Activated T-helper 2 cell treated with anti-CD3 and anti-CD28 coated beads, Interferon-gamma antibody, Interleukin-2, Interleukin-4, amounts not matched to agents 10 μg/mL and 5 μg/mL and 100 μg/mL, durations not matched to agents 14 hours and 24 hours and 36 hours (primary cell): ENCODE results near the gene PRR23E. TPM values are rescaled to one million over a fixed set of nuclear protein-coding genes. Genes with fewer than 3 reads are reported as not detected.

ENCODE experiments used
- DNase-seq: peaks from one replicate; pipeline ENCODE4 v3.0.0; 2021; ENCODE audit warnings: low spot score
- H3K27ac Mint-ChIP-seq: one replicate; pipeline ENCODE4 v1.8.0; 2021; ENCODE audit warnings: mixed read lengths
- H3K27me3 Mint-ChIP-seq: one replicate; pipeline ENCODE4 v1.8.0; 2021; ENCODE audit warnings: low read depth, mixed read lengths
- H3K36me3 Mint-ChIP-seq: one replicate; pipeline ENCODE4 v1.8.0; 2021; ENCODE audit warnings: low read depth, mixed read lengths
- H3K4me1 Mint-ChIP-seq: one replicate; pipeline ENCODE4 v1.8.0; 2021; ENCODE audit warnings: low read depth, mixed read lengths
- H3K4me3 Mint-ChIP-seq: one replicate; pipeline ENCODE4 v1.8.0; 2021; ENCODE audit warnings: low read depth, mild to moderate bottlenecking, moderate library complexity, mixed read lengths
- H3K9me3 Mint-ChIP-seq: one replicate; pipeline ENCODE4 v1.8.0; 2021; ENCODE audit warnings: mixed read lengths
- intact Hi-C: fragments of 100-400 bp; cut with micrococcal nuclease; formaldehyde crosslinking; loops from one replicate; pipeline ENCODE4 v1.15.1; 2023
- total RNA-seq: library from RNA; stranded (reverse); gene quantifications from 2 replicates; pipeline ENCODE4 v1.2.3, GENCODE V29; 2022

Gene PRR23E
- total RNA-seq, 1 donor from 2014 or later: not detected

DNA sequence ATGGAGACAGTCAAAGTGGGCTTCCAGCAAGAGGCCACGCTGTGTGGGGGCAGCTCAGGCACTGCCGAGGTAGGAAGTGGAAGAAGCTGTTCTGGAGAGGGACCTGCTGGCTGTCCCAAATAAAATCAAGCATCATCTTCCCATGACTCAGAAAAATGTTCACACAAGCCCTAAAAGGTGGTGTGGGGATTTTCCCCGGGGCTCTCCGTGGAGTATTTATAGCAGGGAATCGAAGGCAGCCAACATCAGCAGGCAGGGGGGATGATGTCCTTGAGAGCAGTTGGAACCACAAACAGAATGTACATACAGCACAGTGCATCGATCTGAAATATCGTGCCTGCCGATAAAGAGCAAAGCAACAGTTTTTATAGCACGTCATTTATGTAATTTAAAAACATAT lies 27.6 kb downstream of the PRR23E start:
- Mint-ChIP-seq H3K9me3 (peaks cover 11% of the 10 kb centered on the region), H3K4me1 (no peaks in the 10 kb centered on the region), H3K27me3 (no peaks in the 10 kb centered on the region), H3K36me3 (no peaks in the 10 kb centered on the region), H3K4me3 (no peak overlapping the region), H3K27ac (no peak overlapping the region)
- intact Hi-C loops: no loop called here
- no peak for DNase-seq

DNA sequence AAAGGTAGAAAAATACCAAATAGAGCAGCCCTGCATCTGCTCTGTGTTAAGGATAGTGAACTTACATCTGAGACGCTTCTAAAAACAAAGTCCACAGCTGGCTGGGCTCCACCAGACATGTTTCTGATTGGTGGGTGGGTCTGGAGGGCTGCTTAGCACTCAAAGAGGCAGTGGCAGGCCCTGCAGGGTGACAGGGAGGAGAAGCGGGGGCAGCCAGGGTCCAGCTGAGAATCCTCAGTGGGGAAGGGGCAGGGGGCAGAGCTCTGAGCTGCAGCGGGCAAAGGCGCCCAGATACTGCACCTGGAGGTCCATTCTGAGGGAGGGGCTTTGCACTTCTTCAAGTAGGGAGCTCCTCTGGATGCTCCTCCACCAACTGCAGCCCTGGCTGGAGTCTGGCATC lies 28.1 kb downstream of the PRR23E start:
- Mint-ChIP-seq H3K4me3 (no peak overlapping the region), H3K4me1 (peaks cover 3% of the 10 kb centered on the region), H3K27me3 (peaks cover 5% of the 10 kb centered on the region), H3K27ac (no peak overlapping the region), H3K9me3 (peaks cover 12% of the 10 kb centered on the region), H3K36me3 (no peaks in the 10 kb centered on the region)
- intact Hi-C loops: no loop called here
- no peak for DNase-seq

DNA sequence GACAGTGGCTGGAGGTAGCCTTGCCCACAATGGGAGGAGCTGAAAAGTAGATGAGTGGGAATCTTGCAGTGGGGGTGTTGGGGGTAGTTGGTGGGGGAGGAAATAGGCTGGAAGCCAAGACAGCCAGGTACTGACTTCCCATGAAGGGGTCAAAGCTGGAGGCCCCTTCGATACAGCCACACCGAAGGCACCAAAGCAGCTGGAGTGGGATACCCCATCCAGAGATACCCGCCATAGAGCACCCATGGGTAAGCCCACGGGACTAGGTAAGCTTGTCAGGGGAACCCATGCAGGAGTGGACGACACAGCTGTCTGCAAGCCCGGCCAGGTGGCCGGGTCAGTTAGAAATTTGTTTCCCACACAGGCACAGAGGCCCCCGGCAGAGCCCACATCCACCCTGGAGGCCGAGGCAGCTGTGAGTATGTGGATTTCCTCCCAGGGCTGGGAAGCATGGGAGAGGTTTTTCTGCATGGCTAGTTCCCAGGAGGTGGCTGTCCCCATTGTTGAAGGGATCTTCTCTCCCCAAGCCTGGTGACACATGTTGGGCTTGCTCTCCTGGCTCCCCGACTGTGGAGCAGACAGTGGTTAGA lies 28.6 kb downstream of the PRR23E start:
- Mint-ChIP-seq H3K4me3 (no peak overlapping the region), H3K9me3 (peaks cover 15% of the 10 kb centered on the region), H3K27ac (no peak overlapping the region), H3K4me1 (peaks cover 7% of the 10 kb centered on the region), H3K27me3 (peaks cover 8% of the 10 kb centered on the region), H3K36me3 (no peaks in the 10 kb centered on the region)
- no peak for DNase-seq
- intact Hi-C loops: no loop called here

DNA sequence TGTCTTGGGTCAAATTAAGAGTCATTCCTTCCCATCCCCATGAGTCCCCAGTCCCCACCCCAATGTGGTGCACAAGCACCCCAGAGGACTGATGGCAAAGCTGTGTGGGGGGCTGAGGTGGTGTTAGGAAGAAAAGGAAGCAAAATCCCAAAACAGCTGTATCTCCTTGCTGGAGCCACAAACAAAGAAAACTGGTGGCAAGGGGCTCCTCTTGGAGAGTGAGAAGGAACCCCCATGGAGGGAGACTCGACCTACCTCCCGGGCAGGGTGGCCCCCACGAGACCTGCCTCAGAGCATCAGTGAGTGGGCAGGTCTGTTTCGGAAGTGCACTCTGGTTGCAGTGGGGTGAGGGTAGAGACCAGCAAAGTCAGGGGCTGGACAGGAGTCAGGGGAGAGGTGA lies 29.2 kb downstream of the PRR23E start:
- H3K36me3 Mint-ChIP-seq: no peaks in the 10 kb centered on the region
- H3K9me3 Mint-ChIP-seq: peaks cover 15% of the 10 kb centered on the region
- no peak for DNase-seq
- peaks cover 8% of the 10 kb centered on the region for H3K27me3 Mint-ChIP-seq
- no peak overlapping the region for H3K27ac Mint-ChIP-seq
- no peak overlapping the region for H3K4me3 Mint-ChIP-seq
- H3K4me1 Mint-ChIP-seq: peaks cover 7% of the 10 kb centered on the region
- intact Hi-C loops: no loop called here

DNA sequence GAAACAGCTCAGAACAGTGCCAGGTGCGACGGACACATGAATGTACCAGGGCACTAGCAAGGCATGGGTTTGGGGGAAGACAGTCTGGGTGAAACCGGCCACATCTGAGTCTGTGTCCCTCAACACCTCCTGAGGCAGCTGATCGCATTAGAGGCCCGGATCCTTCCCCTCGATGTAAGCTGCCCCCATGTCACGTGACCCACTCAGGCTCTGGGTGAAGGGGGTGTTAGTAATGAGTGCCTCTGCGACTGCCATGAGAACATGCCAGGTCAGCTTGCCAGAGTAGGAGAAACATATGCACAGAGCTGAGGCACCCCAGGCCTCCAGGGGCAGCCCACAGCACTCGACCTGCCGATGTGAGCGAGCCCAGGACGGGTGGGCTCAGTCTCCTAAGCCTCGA lies 29.7 kb downstream of the PRR23E start:
- DNase-seq: no peak
- H3K4me1 Mint-ChIP-seq: peaks cover 7% of the 10 kb centered on the region
- H3K27me3 Mint-ChIP-seq: peaks cover 8% of the 10 kb centered on the region
- peaks cover 15% of the 10 kb centered on the region for H3K9me3 Mint-ChIP-seq
- no peak overlapping the region for H3K4me3 Mint-ChIP-seq
- intact Hi-C loops: no loop called here
- no peaks in the 10 kb centered on the region for H3K36me3 Mint-ChIP-seq
- H3K27ac Mint-ChIP-seq: no peak overlapping the region

DNA sequence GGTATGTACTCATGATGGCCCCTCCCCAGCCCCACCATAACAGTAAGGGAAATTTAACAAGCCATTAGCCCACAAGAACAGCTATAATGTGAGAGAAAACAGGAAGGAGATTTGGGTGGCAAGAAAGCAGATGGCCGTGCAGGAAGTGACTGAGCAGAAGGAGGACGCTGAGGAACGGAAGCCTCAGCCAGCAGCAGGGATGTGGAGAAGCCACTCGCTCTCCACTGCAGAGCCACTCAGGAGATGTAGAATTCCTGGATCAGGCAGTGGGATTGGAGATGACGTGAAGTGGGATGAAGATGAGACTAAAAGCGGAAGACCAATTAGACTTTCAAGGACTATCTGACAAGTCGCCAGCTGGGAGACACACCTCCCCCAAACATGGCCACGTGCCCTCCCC lies 31.2 kb downstream of the PRR23E start:
- intact Hi-C loops: no loop called here
- H3K4me1 Mint-ChIP-seq: peaks cover 7% of the 10 kb centered on the region
- H3K27me3 Mint-ChIP-seq: peaks cover 8% of the 10 kb centered on the region
- no peak overlapping the region for H3K4me3 Mint-ChIP-seq
- no peak overlapping the region for H3K27ac Mint-ChIP-seq
- no peaks in the 10 kb centered on the region for H3K36me3 Mint-ChIP-seq
- H3K9me3 Mint-ChIP-seq: peaks cover 15% of the 10 kb centered on the region
- DNase-seq: no peak

DNA sequence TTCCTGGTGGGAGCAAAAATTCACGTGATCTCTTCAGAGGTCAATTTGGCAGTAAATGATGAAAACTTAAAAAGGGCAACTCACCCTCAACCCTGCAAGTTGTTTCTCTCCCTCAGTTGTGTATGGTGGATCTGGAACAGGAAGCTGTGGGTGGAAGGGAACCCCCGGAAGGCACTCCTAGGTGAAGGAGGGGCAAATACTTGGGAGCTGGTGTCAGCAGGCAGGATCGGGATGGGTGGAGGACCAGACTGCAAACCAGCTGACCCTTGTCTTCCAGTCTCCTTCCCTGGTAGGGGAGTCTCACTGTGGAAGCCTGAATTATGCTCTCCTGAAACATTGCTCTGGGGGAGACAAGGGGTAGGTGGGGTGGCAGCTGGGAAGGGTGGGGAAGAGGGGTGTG lies 33.5 kb downstream of the PRR23E start:
- DNase-seq: no peak

DNA sequence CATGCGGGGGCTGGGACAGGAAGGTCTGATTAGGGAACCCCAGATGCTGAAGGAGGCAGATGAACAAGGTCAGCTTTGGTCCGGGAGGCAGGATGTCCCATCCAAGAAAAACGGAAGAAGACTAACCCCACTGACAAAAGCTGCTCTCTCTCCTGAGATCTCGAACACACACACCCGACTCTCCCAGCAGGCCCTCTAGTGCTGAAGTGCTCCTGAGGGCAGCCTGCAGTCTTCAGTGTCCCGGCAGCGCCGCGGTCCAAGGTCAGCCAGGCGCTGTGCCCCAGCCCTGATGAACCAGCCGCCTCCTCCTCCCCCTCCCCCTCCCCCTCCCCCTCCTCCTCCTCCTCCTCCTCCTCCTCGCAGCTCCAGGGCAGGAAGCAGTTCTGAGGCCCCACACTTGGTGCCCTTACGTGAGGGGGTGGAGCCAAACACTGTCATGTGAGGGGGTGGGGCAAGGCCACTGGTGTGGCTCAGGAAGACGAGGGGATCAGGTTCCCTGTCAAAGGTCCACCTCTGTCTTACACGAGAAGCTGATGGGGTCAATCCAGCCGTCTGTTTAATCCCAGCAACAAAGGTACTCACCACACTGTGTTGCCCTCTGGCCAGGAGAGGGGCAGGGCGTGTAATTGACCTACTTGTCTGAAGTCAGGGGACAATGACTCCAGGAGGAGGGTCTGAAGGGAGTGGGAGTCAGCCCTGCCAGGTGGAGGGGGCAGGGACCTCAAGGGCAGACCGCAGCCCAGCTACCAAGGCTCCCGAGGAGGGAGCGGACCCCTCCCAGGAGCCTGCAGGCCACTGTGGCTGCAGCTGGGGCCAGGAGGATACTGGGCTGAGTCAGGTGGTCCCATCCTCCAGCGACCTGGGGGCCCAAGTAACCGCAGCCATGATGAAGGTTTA lies 34.3 kb downstream of the PRR23E start:
- Mint-ChIP-seq H3K27me3 (peaks cover 8% of the 10 kb centered on the region), H3K9me3 (peaks cover 21% of the 10 kb centered on the region), H3K4me3 (no peak overlapping the region), H3K27ac (no peak overlapping the region), H3K4me1 (peaks cover 7% of the 10 kb centered on the region), H3K36me3 (no peaks in the 10 kb centered on the region)
- no peak for DNase-seq
- intact Hi-C loops: no loop called here

More for the DNA sequence above, 33.5 kb downstream of the PRR23E start:
- H3K9me3 Mint-ChIP-seq: peaks cover 21% of the 10 kb centered on the region
- no peak overlapping the region for H3K4me3 Mint-ChIP-seq
- peaks cover 7% of the 10 kb centered on the region for H3K4me1 Mint-ChIP-seq
- H3K36me3 Mint-ChIP-seq: no peaks in the 10 kb centered on the region
- intact Hi-C loops: no loop called here
- H3K27me3 Mint-ChIP-seq: peaks cover 8% of the 10 kb centered on the region
- no peak overlapping the region for H3K27ac Mint-ChIP-seq

DNA sequence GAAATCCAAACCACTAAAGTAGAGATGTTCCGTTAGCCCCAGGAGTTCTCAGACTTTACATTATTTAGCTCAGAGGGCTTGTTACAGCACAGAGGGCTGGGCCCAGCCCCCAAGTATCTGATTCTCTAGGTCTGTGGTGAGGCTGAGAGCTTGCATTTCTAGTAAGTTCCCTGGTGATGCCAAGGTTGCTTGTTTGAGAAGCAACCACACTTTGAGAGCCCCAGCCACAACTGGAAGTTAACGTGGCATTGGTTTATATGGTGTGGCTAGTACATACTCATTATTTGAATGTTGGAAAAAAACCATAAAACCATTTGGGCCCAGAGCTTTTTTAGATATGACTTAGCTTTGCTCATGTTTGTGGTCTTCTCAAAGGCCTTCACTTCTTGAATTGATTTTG lies 35.9 kb downstream of the PRR23E start:
- Mint-ChIP-seq H3K27me3 (peaks cover 8% of the 10 kb centered on the region), H3K27ac (no peak overlapping the region), H3K9me3 (peaks cover 21% of the 10 kb centered on the region), H3K36me3 (no peaks in the 10 kb centered on the region), H3K4me1 (peaks cover 7% of the 10 kb centered on the region), H3K4me3 (no peak overlapping the region)
- DNase-seq: no peak
- intact Hi-C loops: no loop called here

DNA sequence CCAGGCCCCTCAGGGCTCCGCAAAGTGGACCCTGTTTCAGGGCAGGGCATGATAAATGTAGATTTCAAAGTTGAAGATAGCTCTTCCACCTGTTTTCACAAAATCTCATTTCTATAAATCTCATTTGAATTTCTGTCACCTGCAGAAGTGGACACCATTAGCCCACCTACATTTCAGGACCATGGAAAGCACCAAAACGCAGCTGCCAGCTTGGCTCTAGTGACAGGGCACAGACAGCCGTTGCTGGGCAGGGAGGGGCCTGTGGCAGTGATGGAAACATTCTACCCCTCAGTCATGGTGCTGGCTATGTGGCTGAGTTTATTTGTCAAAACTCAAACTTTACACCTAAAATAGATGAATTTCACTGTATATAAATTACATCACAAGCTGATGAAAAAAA lies 40.4 kb downstream of the PRR23E start:
- intact Hi-C loops: no loop called here
- Mint-ChIP-seq H3K4me1 (no peaks in the 10 kb centered on the region), H3K27me3 (no peaks in the 10 kb centered on the region), H3K27ac (no peak overlapping the region), H3K36me3 (no peaks in the 10 kb centered on the region), H3K9me3 (peaks cover 6% of the 10 kb centered on the region), H3K4me3 (no peak overlapping the region)
- no peak for DNase-seq

DNA sequence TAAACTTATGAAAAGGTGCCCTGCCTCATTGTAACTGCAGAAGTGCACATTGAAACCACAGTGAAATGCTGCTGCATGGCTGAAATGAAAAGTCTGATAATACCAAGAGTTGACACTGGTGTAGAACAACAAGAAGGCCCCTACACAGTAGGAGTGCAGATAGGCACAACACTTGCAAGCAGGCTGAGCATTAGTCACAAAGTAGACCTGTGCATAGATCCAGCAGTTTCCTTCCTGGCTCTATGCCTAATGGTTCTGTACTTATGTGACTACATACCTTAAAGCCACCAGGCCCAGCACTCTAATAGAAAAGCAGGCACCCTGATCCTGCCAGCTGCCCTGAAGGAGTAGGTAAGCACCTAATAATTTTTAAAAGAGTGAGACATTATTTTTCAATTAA lies 41.8 kb downstream of the PRR23E start:
- Mint-ChIP-seq H3K4me1 (no peaks in the 10 kb centered on the region), H3K4me3 (no peak overlapping the region), H3K27me3 (no peaks in the 10 kb centered on the region), H3K9me3 (peaks cover 6% of the 10 kb centered on the region), H3K27ac (no peak overlapping the region), H3K36me3 (no peaks in the 10 kb centered on the region)
- DNase-seq: no peak
- intact Hi-C loops: no loop called here

DNA sequence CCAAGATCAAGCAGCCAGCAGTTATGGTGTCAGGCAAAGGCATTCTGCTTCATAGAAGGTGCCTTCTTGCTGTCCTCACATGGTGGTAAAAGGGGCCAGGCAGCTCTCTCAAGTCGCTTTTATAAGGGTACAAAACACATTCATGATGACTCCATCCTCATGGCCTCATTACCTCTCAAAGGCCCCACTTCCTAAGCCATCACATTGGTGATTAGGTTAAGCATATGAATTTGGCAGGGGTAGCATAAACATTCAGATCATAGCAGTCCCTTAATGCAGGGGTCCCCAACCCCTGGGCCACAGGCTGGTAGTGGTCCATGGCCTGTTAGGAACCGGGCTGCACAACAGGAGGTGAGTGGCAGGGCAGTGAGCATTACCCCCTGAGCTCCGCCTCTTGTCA lies 42.8 kb downstream of the PRR23E start:
- Mint-ChIP-seq H3K36me3 (no peaks in the 10 kb centered on the region), H3K27me3 (no peaks in the 10 kb centered on the region), H3K4me1 (no peaks in the 10 kb centered on the region), H3K4me3 (no peak overlapping the region), H3K27ac (no peak overlapping the region), H3K9me3 (peaks cover 6% of the 10 kb centered on the region)
- no peak for DNase-seq
- intact Hi-C loops: no loop called here

DNA sequence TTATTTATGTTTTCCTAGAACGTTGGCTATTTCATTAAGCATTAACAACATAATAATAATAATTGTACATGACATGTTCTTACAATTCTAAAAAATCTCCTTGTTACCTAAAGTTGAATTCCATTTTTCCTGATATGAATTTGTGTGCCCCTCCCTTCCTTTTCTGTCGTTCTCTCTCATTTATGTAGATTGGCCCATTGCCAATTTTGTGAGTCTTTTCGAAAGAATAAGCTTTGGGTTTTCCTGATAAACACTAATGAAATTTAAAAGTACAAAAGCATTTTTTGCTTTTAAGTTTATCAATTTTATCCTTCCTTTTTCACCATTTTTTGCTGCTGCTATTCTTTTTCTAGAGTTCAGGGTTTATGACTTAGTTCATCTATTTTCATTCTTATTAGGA lies 44.9 kb downstream of the PRR23E start:
- DNase-seq: no peak
- intact Hi-C loops: no loop called here
- no peaks in the 10 kb centered on the region for H3K4me1 Mint-ChIP-seq
- no peaks in the 10 kb centered on the region for H3K36me3 Mint-ChIP-seq
- H3K9me3 Mint-ChIP-seq: peaks cover 14% of the 10 kb centered on the region
- H3K27ac Mint-ChIP-seq: no peak overlapping the region
- H3K4me3 Mint-ChIP-seq: no peak overlapping the region
- H3K27me3 Mint-ChIP-seq: no peaks in the 10 kb centered on the region
